Endodermal cell (in vitro differentiated cells): ENCODE data around the gene OXCT1. TPM values are rescaled to one million over a fixed set of nuclear protein-coding genes. Genes with fewer than 3 reads are reported as not detected.

Source experiments
- DNase-seq: peaks from one replicate; pipeline ENCODE4 v3.0.0-alpha.2; 2017
- H3K27ac ChIP-seq: 2 replicates; pipeline ENCODE4 v1.5.1; 2013; ENCODE audit warnings: mild to moderate bottlenecking, low read depth, low read length, moderate library complexity
- H3K27me3 ChIP-seq: 2 replicates; pipeline ENCODE4 v1.6.1; 2013; ENCODE audit warnings: mild to moderate bottlenecking, low read length, moderate library complexity; ENCODE audit not compliant: insufficient read depth, control insufficient read depth, poor library complexity, severe bottlenecking
- H3K36me3 ChIP-seq: 2 replicates; pipeline ENCODE4 v1.7.0; 2013; ENCODE audit warnings: mild to moderate bottlenecking, low read length, moderate library complexity; ENCODE audit not compliant: control insufficient read depth, insufficient read depth
- H3K4me1 ChIP-seq: one replicate; pipeline ENCODE4 v1.7.0; 2013; ENCODE audit warnings: low read length; ENCODE audit not compliant: control insufficient read depth, insufficient read depth
- H3K4me3 ChIP-seq: 2 replicates; pipeline ENCODE4 v1.5.1; 2013; ENCODE audit warnings: mild to moderate bottlenecking, low read length, moderate library complexity
- H3K9ac ChIP-seq: 2 replicates; pipeline ENCODE4 v1.6.1; 2013; ENCODE audit warnings: mild to moderate bottlenecking, low read length, moderate library complexity; ENCODE audit not compliant: poor library complexity, severe bottlenecking; ENCODE audit errors: extremely low read depth
- H3K9me3 ChIP-seq: 2 replicates; pipeline ENCODE4 v1.6.1; 2013; ENCODE audit warnings: mild to moderate bottlenecking, low read length, moderate library complexity; ENCODE audit not compliant: control insufficient read depth
- H3K27ac Mint-ChIP-seq: 2 replicates; pipeline ENCODE4 v1.8.0; 2020; ENCODE audit warnings: mixed read lengths
- H3K27me3 Mint-ChIP-seq: 2 replicates; pipeline ENCODE4 v1.8.0; 2021; ENCODE audit warnings: mild to moderate bottlenecking, mixed read lengths; ENCODE audit not compliant: insufficient read depth
- H3K36me3 Mint-ChIP-seq: 2 replicates; pipeline ENCODE4 v1.8.0; 2020; ENCODE audit warnings: low read depth, mixed read lengths
- H3K4me1 Mint-ChIP-seq: 2 replicates; pipeline ENCODE4 v1.8.0; 2020; ENCODE audit warnings: mixed read lengths
- H3K4me3 Mint-ChIP-seq: 2 replicates; pipeline ENCODE4 v1.8.0; 2020; ENCODE audit warnings: mild to moderate bottlenecking, moderate library complexity, mixed read lengths
- H3K9me3 Mint-ChIP-seq: 2 replicates; pipeline ENCODE4 v1.8.0; 2020; ENCODE audit warnings: mild to moderate bottlenecking, mixed read lengths
- CTCF ChIP-seq: fragments of 200-600 bp; sonication (generic); conservative IDR thresholded peaks from 2 replicates; pipeline ENCODE4 v1.5.0; 2021; ENCODE audit warnings: antibody characterized with exemption, mild to moderate bottlenecking
- WGBS, 2 experiments: methylation state at CpG; one replicate each; pipeline versions ENCODE4 v1.1.5 to v1.1.7; 2013; ENCODE audit warnings: missing lambda C conversion rate in 2 of 2, mixed read lengths in 1 of 2; ENCODE audit not compliant: insufficient coverage in 1 of 2, insufficient read length in 1 of 2; 5-methylcytosine and 5-hydroxymethylcytosine counted together
- total RNA-seq, 2 donors: library from RNA; stranded (reverse); fragmentation: NEBNext Ultra II Directional in 1 of 2; extraction: Animal tissue kit (Norgen Biotek cat#: 25700) in 1 of 2; gene quantifications; 2 replicates in 1 of 2; 3 replicates in 1 of 2; pipeline ENCODE4 v1.2.1, GENCODE V29; 2021

OXCT1 gene
- total RNA-seq, 2 donors from 2014 or later: 24.5 to 25.1 TPM

GRCh38 chr5:41835645-41836044, 34.6 kb downstream of the OXCT1 start:
- Histone ChIP-seq H3K4me3 (no peak overlapping the region), H3K27me3 (no peaks in the 10 kb centered on the region), H3K27ac (peak overlapping the region; percentile 54), H3K9ac (no peak overlapping the region), H3K36me3 (peaks cover 18% of the 10 kb centered on the region), H3K4me1 (no peaks in the 10 kb centered on the region), H3K9me3 (no peaks in the 10 kb centered on the region)
- DNase-seq: peak; percentile 57
- Mint-ChIP-seq H3K27me3 (no peaks in the 10 kb centered on the region), H3K4me1 (no peaks in the 10 kb centered on the region), H3K9me3 (no peaks in the 10 kb centered on the region), H3K4me3 (no peak overlapping the region), H3K27ac (no peak overlapping the region), H3K36me3 (peaks cover 19% of the 10 kb centered on the region)
- no peak for TF ChIP-seq CTCF
- 64 to 66% methylated on average over 3 of the region's 3 CpGs for WGBS, 2 experiments

DNA sequence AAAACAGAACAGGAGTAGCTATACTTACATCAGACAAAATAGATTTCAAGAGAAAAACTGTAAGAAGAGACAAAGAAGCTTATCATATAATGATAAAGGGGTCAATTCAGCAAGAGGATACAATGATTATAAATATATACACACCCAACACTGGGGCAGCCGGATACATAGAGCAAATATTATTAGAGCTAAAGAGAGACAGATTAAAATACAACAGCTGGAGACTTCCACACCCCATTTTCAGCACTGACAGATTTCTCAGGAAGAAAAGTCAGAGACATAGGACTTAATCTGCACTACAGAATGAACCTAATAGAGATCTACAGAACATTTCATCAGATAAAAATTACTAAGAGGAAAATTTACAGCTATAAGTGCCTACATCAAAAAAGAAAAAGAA, 35.7 kb downstream of the OXCT1 start:
- Mint-ChIP-seq H3K9me3 (no peaks in the 10 kb centered on the region), H3K4me1 (no peaks in the 10 kb centered on the region), H3K36me3 (peaks cover 19% of the 10 kb centered on the region), H3K27ac (no peak overlapping the region), H3K4me3 (no peak overlapping the region), H3K27me3 (no peaks in the 10 kb centered on the region)
- H3K4me3 ChIP-seq: no peak overlapping the region
- H3K4me1 ChIP-seq: no peaks in the 10 kb centered on the region
- H3K36me3 ChIP-seq: peaks cover 18% of the 10 kb centered on the region
- no peak for DNase-seq
- H3K27ac ChIP-seq: no peak overlapping the region
- no peaks in the 10 kb centered on the region for H3K9me3 ChIP-seq
- no peak for TF ChIP-seq CTCF
- WGBS, 2 experiments: 100% methylated on average over 1 of the region's 1 CpG; no CpG with 5 or more reads in 1 of the 2 experiments
- no peak overlapping the region for H3K9ac ChIP-seq
- no peaks in the 10 kb centered on the region for H3K27me3 ChIP-seq

DNA sequence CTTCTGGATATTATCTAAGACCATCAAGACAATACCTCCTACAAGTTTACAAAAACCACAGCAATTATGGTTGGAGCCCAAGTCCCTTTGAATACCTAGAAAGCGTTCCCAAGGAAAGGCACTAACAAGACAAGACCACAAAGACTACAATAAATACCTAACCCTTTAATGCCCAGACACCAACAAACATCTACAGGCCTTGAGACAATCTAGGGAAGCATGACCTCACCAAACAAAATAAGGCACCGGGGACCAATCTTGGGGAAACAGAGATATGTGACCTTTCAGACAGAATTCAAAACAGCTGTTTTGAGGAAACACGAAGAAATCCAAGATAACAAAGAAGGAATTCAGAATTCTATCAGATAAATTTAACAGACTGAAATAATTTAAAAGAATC, 37.8 kb downstream of the OXCT1 start:
- TF ChIP-seq CTCF: no peak
- Mint-ChIP-seq H3K9me3 (no peaks in the 10 kb centered on the region), H3K36me3 (peaks cover 19% of the 10 kb centered on the region), H3K4me3 (no peak overlapping the region), H3K27me3 (no peaks in the 10 kb centered on the region), H3K4me1 (no peaks in the 10 kb centered on the region), H3K27ac (no peak overlapping the region)
- Histone ChIP-seq H3K27ac (no peak overlapping the region), H3K4me1 (no peaks in the 10 kb centered on the region), H3K4me3 (no peak overlapping the region), H3K36me3 (peaks cover 13% of the 10 kb centered on the region), H3K9me3 (no peaks in the 10 kb centered on the region), H3K9ac (no peak overlapping the region), H3K27me3 (no peaks in the 10 kb centered on the region)
- DNase-seq: no peak
- 89 to 100% methylated on average over 2 to 3 of the region's 3 CpGs for WGBS, 2 experiments
